Measurements from ENCODE around the gene FITM1.

DNA sequence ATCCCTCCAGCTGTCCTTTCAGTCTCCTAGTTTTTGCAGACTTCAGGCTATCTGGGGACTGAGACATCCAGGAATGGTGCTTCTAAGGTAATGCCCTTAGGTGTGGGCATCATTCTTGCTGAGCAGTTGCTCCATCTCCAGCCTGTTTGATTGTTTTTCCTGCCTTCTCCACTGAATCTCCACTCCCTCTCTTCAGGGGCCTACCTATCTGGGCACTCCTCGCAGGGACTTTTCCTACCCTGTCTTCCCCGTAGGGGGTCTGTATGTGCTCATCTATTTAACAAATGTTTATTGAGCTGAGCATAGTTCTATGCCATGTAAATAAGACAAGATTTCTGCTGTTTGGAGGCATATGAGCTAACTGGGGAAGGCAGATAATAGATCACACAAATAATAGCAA is 2.5 kb downstream of the FITM1 start:
- no peak for TF ChIP-seq CTCF (optimal IDR thresholded peaks at IDR 0.05 in 1 of 3, IDR thresholded peaks at IDR 0.05 in 1 of 3, conservative IDR thresholded peaks at IDR 0.05 in 1 of 3; ENCODE audit: extremely low read depth in 1 of 3, insufficient read depth in 2 of 3, low read length in 3 of 3)
- no peak for TF ChIP-seq EZH2 (IDR thresholded peaks at IDR 0.05; ENCODE audit: low read length)
